HCT116 (cell line): ENCODE measurements around the gene RPL13A. TPM values are rescaled to one million over a fixed set of nuclear protein-coding genes. Genes with fewer than 3 reads are reported as not detected.

ENCODE experiments used
- ATAC-seq: fragments of 200-7000 bp; cut with Tn5 transposase; 2 replicates; pipeline ENCODE4 v1.9.1; 2020; ENCODE audit warnings: mild to moderate bottlenecking, moderate library complexity
- BruUV-seq: library from RNA; stranded (reverse); fragments of 400-500 nt; replicated peaks from 2 replicates; lab custom pipeline; 2021; lab: Mats Ljungman, UMichigan
- CTCF ChIA-PET: fragments of 300-600 bp; sonication (Branson Sonifier 250); formaldehyde crosslinking; loops from one replicate; lab custom pipeline; 2021; ENCODE audit warnings: antibody characterized with exemption; lab: Charles Lee
- POLR2A ChIA-PET: fragments of 300-600, 350-600 bp; sonication (Branson Sonifier 250); formaldehyde crosslinking; loops from one replicate; lab custom pipeline; 2021; ENCODE audit warnings: antibody characterized with exemption; lab: Charles Lee
- RAD21 ChIA-PET, 2 experiments: fragments of 300-600 bp; sonication (Branson Sonifier 250); formaldehyde crosslinking; loops; one replicate each; lab custom pipeline; 2023; ENCODE audit warnings: low total read pairs in 2 of 2; ENCODE audit not compliant: uncharacterized antibody in 2 of 2, unreplicated experiment in 2 of 2, low non-redundant PET in 1 of 2; lab: Charles Lee
- DNase-seq: peaks from one replicate; pipeline ENCODE4 v3.0.0-alpha.2; 2010; ENCODE audit warnings: low read depth, low spot score
- H2AFZ ChIP-seq: fragments of 200-600 bp; shearing (Covaris generic), sonication (generic); 2 replicates; pipeline ENCODE4 v1.6.1; 2017; ENCODE audit warnings: low read depth, mixed run types, mixed read lengths, antibody characterized with exemption, low read length; ENCODE audit not compliant: poor library complexity, severe bottlenecking
- H3K27ac ChIP-seq: 2 replicates; pipeline ENCODE4 v1.5.1; 2012; ENCODE audit warnings: low read depth, low read length
- H3K27me3 ChIP-seq: fragments of 200-600 bp; sonication (generic); 2 replicates; pipeline ENCODE4 v1.6.1; 2016; ENCODE audit warnings: mixed run types, low read length, mixed read lengths; ENCODE audit not compliant: insufficient read depth
- H3K36me3 ChIP-seq, 2 experiments: fragments of 200-500 bp in 1 of 2; fragments of 200-600 bp in 1 of 2; sonication (Bioruptor generic) in 1 of 2; sonication (generic) in 1 of 2; 2 replicates each; pipeline versions ENCODE4 v1.5.1 to v1.6.1; 2014 to 2016; ENCODE audit warnings: low read length in 2 of 2, inconsistent platforms in 1 of 2, mixed read lengths in 1 of 2, mixed run types in 1 of 2; ENCODE audit not compliant: insufficient read depth in 2 of 2, control insufficient read depth in 1 of 2
- H3K4me1 ChIP-seq, 2 experiments: fragments of 200-600 bp in 1 of 2; sonication (generic) in 1 of 2; 2 replicates each; pipeline versions ENCODE4 v1.5.1 to v1.6.1; 2012 to 2017; ENCODE audit warnings: low read length in 2 of 2, inconsistent platforms in 1 of 2, mild to moderate bottlenecking in 1 of 2, mixed read lengths in 1 of 2, mixed run types in 1 of 2, moderate library complexity in 1 of 2; ENCODE audit not compliant: insufficient read depth in 2 of 2, control insufficient read depth in 1 of 2
- H3K4me2 ChIP-seq: fragments of 200-600 bp; sonication (generic); 2 replicates; pipeline ENCODE4 v1.6.1; 2017; ENCODE audit warnings: mixed run types, low read length, mixed read lengths
- H3K4me3 ChIP-seq, 2 experiments: fragments of 200-600 bp in 1 of 2; sonication (generic) in 1 of 2; replicated peaks in 1 of 2; 2 replicates each; pipeline ENCODE4 v1.5.1; 2011 to 2016; ENCODE audit warnings: low read length in 2 of 2, control low read depth in 1 of 2, low read depth in 1 of 2, mild to moderate bottlenecking in 1 of 2, mixed read lengths in 1 of 2, mixed run types in 1 of 2
- H3K79me2 ChIP-seq: fragments of 200-600 bp; sonication (generic); 2 replicates; pipeline ENCODE4 v1.6.1; 2017; ENCODE audit warnings: mild to moderate bottlenecking, mixed run types, low read length, moderate library complexity, mixed read lengths; ENCODE audit not compliant: insufficient read depth
- H3K9ac ChIP-seq: fragments of 200-600 bp; sonication (generic); 2 replicates; pipeline ENCODE4 v1.6.1; 2016; ENCODE audit warnings: low read length, mixed read lengths
- H3K9me2 ChIP-seq: fragments of 200-600 bp; sonication (generic), shearing (Covaris generic); 2 replicates; pipeline ENCODE4 v1.6.1; 2017; ENCODE audit warnings: mixed run types, mild to moderate bottlenecking, moderate library complexity; ENCODE audit not compliant: insufficient read depth
- H3K9me3 ChIP-seq, 2 experiments: fragments of 200-500 bp in 1 of 2; fragments of 200-600 bp in 1 of 2; sonication (Bioruptor generic) in 1 of 2; sonication (generic) in 1 of 2; 2 replicates each; pipeline ENCODE4 v1.6.1; 2014 to 2017; ENCODE audit warnings: low read length in 2 of 2, mixed read lengths in 2 of 2, inconsistent platforms in 1 of 2, low read depth in 1 of 2, mild to moderate bottlenecking in 1 of 2, mixed run types in 1 of 2, moderate library complexity in 1 of 2; ENCODE audit not compliant: control insufficient read depth in 1 of 2, insufficient read depth in 1 of 2
- H4K20me1 ChIP-seq: fragments of 200-600 bp; sonication (generic), shearing (Covaris generic); 2 replicates; pipeline ENCODE4 v1.6.1; 2017; ENCODE audit warnings: mixed run types, mild to moderate bottlenecking, moderate library complexity; ENCODE audit not compliant: insufficient read depth
- CEBPB ChIP-seq: IDR thresholded peaks from 2 replicates; pipeline ENCODE4 v1.6.1; 2012; ENCODE audit warnings: low read depth
- EGR1 ChIP-seq: IDR thresholded peaks from 2 replicates; pipeline ENCODE4 v1.6.1; 2012; ENCODE audit warnings: low read depth
- EZH2phosphoT487 ChIP-seq: fragments of 200-600 bp; IDR thresholded peaks from 2 replicates; pipeline ENCODE4 v1.6.1; 2018; ENCODE audit warnings: antibody characterized with exemption, borderline replicate concordance
- POLR2AphosphoS5 ChIP-seq: IDR thresholded peaks from 2 replicates; pipeline ENCODE4 v1.6.1; 2011; ENCODE audit warnings: mild to moderate bottlenecking, low read depth, low read length, moderate library complexity
- SP1 ChIP-seq: IDR thresholded peaks from 2 replicates; pipeline ENCODE4 v1.6.1; 2012; ENCODE audit warnings: low read depth
- TCF7L2 ChIP-seq: IDR thresholded peaks from 2 replicates; pipeline ENCODE4 v1.7.0; 2011; ENCODE audit warnings: borderline replicate concordance, inconsistent platforms; ENCODE audit not compliant: insufficient read depth, insufficient read length; ENCODE audit errors: extremely low read depth
- YY1 ChIP-seq: IDR thresholded peaks from 2 replicates; pipeline ENCODE4 v1.6.1; 2011; ENCODE audit warnings: low read length, low read depth, moderate library complexity, mild to moderate bottlenecking; ENCODE audit not compliant: insufficient replicate concordance; ENCODE audit errors: extremely low read depth
- intact Hi-C: fragments of 100-400 bp; cut with micrococcal nuclease; formaldehyde crosslinking; loops from 2 replicates; pipeline ENCODE4 v1.10.0; 2022
- total RNA-seq: library from RNA; stranded (reverse); gene quantifications from one replicate; pipeline ENCODE4 v1.2.1, GENCODE V29; 2021; ENCODE audit not compliant: unreplicated experiment
- TF ChIP-seq, protein P1 (sequence below): IDR thresholded peaks from 2 replicates; pipeline ENCODE4 v1.6.1; 2012
- TF ChIP-seq, protein P2 (sequence below): IDR thresholded peaks from 2 replicates; pipeline ENCODE4 v1.6.1; 2012; ENCODE audit warnings: low read depth

The RPL13A gene
- total RNA-seq, 1 experiment from 2014 or later, result 3,719 TPM

DNA sequence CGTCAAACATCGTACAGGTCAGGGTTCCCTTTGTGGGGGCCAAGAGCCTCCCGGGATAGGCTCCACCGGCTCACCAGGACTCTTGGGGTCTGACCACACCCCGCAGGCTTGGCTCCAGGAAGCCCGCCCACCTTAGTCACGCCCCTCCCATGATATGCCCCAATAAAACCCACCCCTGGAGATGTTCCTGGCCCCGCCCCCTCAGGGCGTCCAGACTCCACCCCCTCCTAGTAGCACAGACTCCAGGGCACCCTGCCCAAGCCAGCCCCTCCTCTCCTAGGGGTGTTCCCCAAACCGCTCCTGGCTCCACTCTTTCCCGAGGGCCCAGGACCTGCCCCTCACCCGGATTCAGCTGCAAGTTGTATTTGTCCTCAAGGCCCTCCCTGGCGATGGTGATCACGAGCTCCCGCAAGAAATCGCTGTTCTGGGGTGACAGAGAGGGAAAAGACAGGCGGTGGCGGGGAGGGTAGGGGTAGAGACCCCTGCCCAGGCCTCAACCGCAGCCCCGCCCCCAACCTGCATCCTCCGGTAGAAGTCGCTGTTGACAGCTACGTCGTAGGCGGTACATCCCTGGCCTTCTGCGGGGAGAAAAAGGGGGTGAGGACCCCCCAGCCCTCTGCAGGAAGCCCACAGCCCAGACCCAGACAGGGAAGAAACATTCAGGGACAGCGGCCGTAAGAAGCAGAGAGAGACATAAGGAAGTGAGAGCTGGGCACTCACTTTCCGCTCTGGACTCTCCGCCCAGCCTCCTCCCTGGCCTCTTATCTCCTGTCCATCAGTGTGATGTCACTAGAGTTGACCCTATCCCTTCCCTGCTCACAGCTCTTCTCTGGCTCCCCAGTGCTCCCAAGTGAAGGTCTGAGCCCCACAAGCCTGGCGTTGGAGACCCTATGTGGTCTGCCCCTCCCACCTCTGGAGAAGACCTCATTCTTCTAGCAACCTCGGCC, 39.6 kb upstream of the RPL13A start:
- no TSS peak for BruUV-seq
- intact Hi-C loops, result no loop called here
- H3K4me3 ChIP-seq, result no peak overlapping the region
- no peaks in the 10 kb centered on the region for H3K9me3 ChIP-seq
- no peak overlapping the region for H3K9ac ChIP-seq
- CTCF ChIA-PET, result no interaction called here
- H3K9me2 ChIP-seq, result no peaks in the 10 kb centered on the region
- no peak overlapping the region for H2AFZ ChIP-seq
- RAD21 ChIA-PET, result no interaction called here
- peaks cover 14 to 16% of the 10 kb centered on the region in 2 experiments; a peak in 2 of 4 replicates for H3K36me3 ChIP-seq
- POLR2A ChIA-PET, result no interaction called here
- ATAC-seq (peak; percentile 13), DNase-seq (peak; percentile 50)
- no peak overlapping the region; the same call in 1 of the 2 replicates for H3K27ac ChIP-seq
- H3K4me1 ChIP-seq, result peaks cover 17 to 47% of the 10 kb centered on the region in 2 experiments; a peak in 3 of 4 replicates
- TF ChIP-seq SP1, result no peak
- TF ChIP-seq CEBPB, result no peak
- TF ChIP-seq, protein P1, sequence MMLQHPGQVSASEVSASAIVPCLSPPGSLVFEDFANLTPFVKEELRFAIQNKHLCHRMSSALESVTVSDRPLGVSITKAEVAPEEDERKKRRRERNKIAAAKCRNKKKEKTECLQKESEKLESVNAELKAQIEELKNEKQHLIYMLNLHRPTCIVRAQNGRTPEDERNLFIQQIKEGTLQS, result no peak
- no peak for TF ChIP-seq YY1
- TF ChIP-seq TCF7L2, result no peak
- no peak; the same call in 1 of the 2 replicates for TF ChIP-seq POLR2AphosphoS5
- TF ChIP-seq EGR1, result no peak
- no peak for TF ChIP-seq EZH2phosphoT487
- TF ChIP-seq, protein P2, sequence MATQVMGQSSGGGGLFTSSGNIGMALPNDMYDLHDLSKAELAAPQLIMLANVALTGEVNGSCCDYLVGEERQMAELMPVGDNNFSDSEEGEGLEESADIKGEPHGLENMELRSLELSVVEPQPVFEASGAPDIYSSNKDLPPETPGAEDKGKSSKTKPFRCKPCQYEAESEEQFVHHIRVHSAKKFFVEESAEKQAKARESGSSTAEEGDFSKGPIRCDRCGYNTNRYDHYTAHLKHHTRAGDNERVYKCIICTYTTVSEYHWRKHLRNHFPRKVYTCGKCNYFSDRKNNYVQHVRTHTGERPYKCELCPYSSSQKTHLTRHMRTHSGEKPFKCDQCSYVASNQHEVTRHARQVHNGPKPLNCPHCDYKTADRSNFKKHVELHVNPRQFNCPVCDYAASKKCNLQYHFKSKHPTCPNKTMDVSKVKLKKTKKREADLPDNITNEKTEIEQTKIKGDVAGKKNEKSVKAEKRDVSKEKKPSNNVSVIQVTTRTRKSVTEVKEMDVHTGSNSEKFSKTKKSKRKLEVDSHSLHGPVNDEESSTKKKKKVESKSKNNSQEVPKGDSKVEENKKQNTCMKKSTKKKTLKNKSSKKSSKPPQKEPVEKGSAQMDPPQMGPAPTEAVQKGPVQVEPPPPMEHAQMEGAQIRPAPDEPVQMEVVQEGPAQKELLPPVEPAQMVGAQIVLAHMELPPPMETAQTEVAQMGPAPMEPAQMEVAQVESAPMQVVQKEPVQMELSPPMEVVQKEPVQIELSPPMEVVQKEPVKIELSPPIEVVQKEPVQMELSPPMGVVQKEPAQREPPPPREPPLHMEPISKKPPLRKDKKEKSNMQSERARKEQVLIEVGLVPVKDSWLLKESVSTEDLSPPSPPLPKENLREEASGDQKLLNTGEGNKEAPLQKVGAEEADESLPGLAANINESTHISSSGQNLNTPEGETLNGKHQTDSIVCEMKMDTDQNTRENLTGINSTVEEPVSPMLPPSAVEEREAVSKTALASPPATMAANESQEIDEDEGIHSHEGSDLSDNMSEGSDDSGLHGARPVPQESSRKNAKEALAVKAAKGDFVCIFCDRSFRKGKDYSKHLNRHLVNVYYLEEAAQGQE, result no peak
- H3K4me2 ChIP-seq, result no peak overlapping the region
- H3K79me2 ChIP-seq, result peaks cover 25% of the 10 kb centered on the region
- H3K27me3 ChIP-seq, result no peaks in the 10 kb centered on the region
- H4K20me1 ChIP-seq, result no peaks in the 10 kb centered on the region
